NCI-H460 (cell line): ENCODE measurements around the gene NAA35. TPM values are rescaled to one million over a fixed set of nuclear protein-coding genes. Genes with fewer than 3 reads are reported as not detected.
"Not testable (repeated sequence)": the region's sequence is repeated elsewhere in the genome, so short reads cannot be mapped to it uniquely, and the experiment has no call there.

Source experiments
- DNase-seq: peaks from one replicate; pipeline ENCODE4 v3.0.0-alpha.2; 2016; ENCODE audit warnings: low read depth; ENCODE audit errors: extremely low read depth
- polyA plus RNA-seq: library from polyadenylated mRNA; depleted of rRNA; stranded (reverse); fragments of >200 nt; gene quantifications from 2 replicates; pipeline ENCODE4 v1.2.3, GENCODE V29; 2014; cell fraction: nucleus; rRNA removed
- total RNA-seq: library from RNA; depleted of rRNA; stranded (reverse); fragments of >200 nt; shearing (Covaris generic); gene quantifications from 2 replicates; pipeline ENCODE4 v1.2.3, GENCODE V29; 2014; rRNA removed

The NAA35 gene
- total RNA-seq = 28.1 and 32.8 TPM in 2 replicates
- polyA plus RNA-seq = 25.0 and 29.5 TPM in 2 replicates

GRCh38 chr9:85940832-85941621, at the start of gene NAA35:
NAA35 (plus strand) TSS chr9:85941146; CDS start chr9:85942160, 1,014 bp downstream.
- DNase-seq = peak; percentile 99

- no peak for DNase-seq
Observed at GRCh38 chr9:85892401-85892800, 48.5 kb upstream of the NAA35 start.

GRCh38 chr9:85895685-85896084, 45.3 kb upstream of the NAA35 start:
- no peak for DNase-seq

GRCh38 chr9:85897848-85898247, 43.1 kb upstream of the NAA35 start:
- DNase-seq = no peak

GRCh38 chr9:85898332-85898731, 42.6 kb upstream of the NAA35 start:
- DNase-seq = no peak

GRCh38 chr9:85899388-85899787, 41.6 kb upstream of the NAA35 start:
- no peak for DNase-seq

GRCh38 chr9:85900504-85901201, 40.3 kb upstream of the NAA35 start:
- peak; percentile 39 for DNase-seq

GRCh38 chr9:85904975-85905374, 36.0 kb upstream of the NAA35 start:
- no peak for DNase-seq

- no peak for DNase-seq
Observed at GRCh38 chr9:85905957-85906356, 35.0 kb upstream of the NAA35 start.

- DNase-seq = no peak
Observed at GRCh38 chr9:85909390-85909789, 31.6 kb upstream of the NAA35 start.

GRCh38 chr9:85914108-85914507, 26.8 kb upstream of the NAA35 start:
- DNase-seq = no peak

- no peak for DNase-seq
Observed at GRCh38 chr9:85917756-85918155, 23.2 kb upstream of the NAA35 start.

- no peak for DNase-seq
Observed at GRCh38 chr9:85925493-85925892, 15.5 kb upstream of the NAA35 start.

- DNase-seq = no peak
Observed at GRCh38 chr9:85927076-85927475, 13.9 kb upstream of the NAA35 start.

GRCh38 chr9:85931495-85931894, 9.5 kb upstream of the NAA35 start:
- DNase-seq = no peak

GRCh38 chr9:85935950-85936349, 5.0 kb upstream of the NAA35 start:
- DNase-seq = not testable (repeated sequence)

- no peak for DNase-seq
Observed at GRCh38 chr9:85940275-85940831, 593 bp upstream of the NAA35 start.

- DNase-seq = no peak
Observed at GRCh38 chr9:85941622-85941940, 635 bp downstream of the NAA35 start.

GRCh38 chr9:85941966-85942912, 1.3 kb downstream of the NAA35 start:
- no peak for DNase-seq

GRCh38 chr9:85942913-85943709, 2.2 kb downstream of the NAA35 start:
- no peak for DNase-seq
